ENCODE measurements around the gene PAX9. TPM values are rescaled to one million over a fixed set of nuclear protein-coding genes. Genes with fewer than 3 reads are reported as not detected.
A peak's percentile ranks its signal among the peaks of the same experiment; 100 is the strongest.

The PAX9 gene
- total RNA-seq, 3 donors from 2014 or later: 0.64 to 4.9 (median 1.3) TPM

- Histone ChIP-seq H3K27ac (no peak overlapping the region), H3K27me3 (peaks cover 10 to 99% of the 10 kb centered on the region in 2 donors), H3K9me3 (no peaks in the 10 kb centered on the region), H3K4me1 (peaks cover 0 to 6% of the 10 kb centered on the region in 2 donors), H3K36me3 (no peaks in the 10 kb centered on the region), H3K4me3 (peak overlapping the region; percentile 7 to 56 (median 18))
- TF ChIP-seq POLR2AphosphoS5 (IDR thresholded peaks at IDR 0.05) (no peak), POLR2A (IDR thresholded peaks at IDR 0.05) (no peak), CTCF (IDR thresholded peaks at IDR 0.05) (no peak)
- intact Hi-C loops (cut with DNase I; ENCODE audit: low total_unique reads): no loop called here
- DNase-seq (ENCODE audit: low spot score in 2 of 2): peak in 1 of 2 donors; percentile 58
Measured at GRCh38 chr14:36655963-36656686, 5.5 kb upstream of the PAX9 start.

- peak overlapping the region; percentile 5 to 56 (median 24) for H3K4me3 ChIP-seq
- TF ChIP-seq CTCF (IDR thresholded peaks at IDR 0.05): no peak
- no peak for TF ChIP-seq POLR2A (IDR thresholded peaks at IDR 0.05)
- TF ChIP-seq POLR2AphosphoS5 (IDR thresholded peaks at IDR 0.05): no peak
Measured at GRCh38 chr14:36656687-36657398, 4.8 kb upstream of the PAX9 start.

GRCh38 chr14:36657399-36658122 lies 4.1 kb upstream of the PAX9 start:
- intact Hi-C loops (cut with DNase I; ENCODE audit: low total_unique reads): no loop called here
- H3K36me3 ChIP-seq: no peaks in the 10 kb centered on the region
- peak overlapping the region; percentile 5 to 56 (median 24) for H3K4me3 ChIP-seq
- no peak overlapping the region for H3K27ac ChIP-seq
- DNase-seq (ENCODE audit: low spot score in 2 of 2): peak in 1 of 2 donors; percentile 53
- peaks cover 1 to 13% of the 10 kb centered on the region in 2 donors for H3K4me1 ChIP-seq
- TF ChIP-seq CTCF (IDR thresholded peaks at IDR 0.05) (no peak), POLR2AphosphoS5 (IDR thresholded peaks at IDR 0.05) (no peak), POLR2A (IDR thresholded peaks at IDR 0.05) (no peak)
- peaks cover 10 to 100% of the 10 kb centered on the region in 2 donors for H3K27me3 ChIP-seq
- no peaks in the 10 kb centered on the region for H3K9me3 ChIP-seq

More at GRCh38 chr14:36656687-36657398, 4.8 kb upstream of the PAX9 start:
- Histone ChIP-seq H3K9me3 (no peaks in the 10 kb centered on the region), H3K27me3 (peaks cover 10 to 99% of the 10 kb centered on the region in 2 donors), H3K4me1 (peaks cover 0 to 6% of the 10 kb centered on the region in 2 donors), H3K36me3 (no peaks in the 10 kb centered on the region), H3K27ac (no peak overlapping the region)
- intact Hi-C loops (cut with DNase I; ENCODE audit: low total_unique reads): no loop called here
- no peak for DNase-seq (ENCODE audit: low spot score in 2 of 2)

- H3K9me3 ChIP-seq: no peaks in the 10 kb centered on the region
- H3K4me3 ChIP-seq: peak overlapping the region in 2 of 3 donors; percentile 24 to 56
- no peak for DNase-seq (ENCODE audit: low spot score in 2 of 2)
- intact Hi-C loops (cut with DNase I; ENCODE audit: low total_unique reads): no loop called here
- H3K4me1 ChIP-seq: peaks cover 10 to 19% of the 10 kb centered on the region in 2 donors
- H3K27me3 ChIP-seq: peaks cover 10 to 100% of the 10 kb centered on the region in 2 donors
- H3K27ac ChIP-seq: no peak overlapping the region
- H3K36me3 ChIP-seq: no peaks in the 10 kb centered on the region
- TF ChIP-seq CTCF (IDR thresholded peaks at IDR 0.05) (no peak), POLR2A (IDR thresholded peaks at IDR 0.05) (no peak), POLR2AphosphoS5 (IDR thresholded peaks at IDR 0.05) (no peak)
Measured at GRCh38 chr14:36658123-36659009, 3.3 kb upstream of the PAX9 start.

All from breast epithelium (tissue), 4 donors.